H9 (cell line): Measurements from ENCODE around the gene RNF141. TPM values are rescaled to one million over a fixed set of nuclear protein-coding genes. Genes with fewer than 3 reads are reported as not detected.

Experiments used
- DNase-seq: peaks from one replicate; pipeline ENCODE4 v3.0.0-alpha.2; 2017
- H2AFZ ChIP-seq: one replicate; pipeline ENCODE4 v1.6.1; 2013; ENCODE audit warnings: mild to moderate bottlenecking, low read length, control low read depth, moderate library complexity
- H2AK5ac ChIP-seq: 2 replicates; pipeline ENCODE4 v1.6.1; 2013; ENCODE audit warnings: low read length, control low read depth, mixed read lengths; ENCODE audit not compliant: insufficient read length
- H2BK120ac ChIP-seq: one replicate; pipeline ENCODE4 v1.6.1; 2013; ENCODE audit warnings: low read depth, mild to moderate bottlenecking, low read length, control low read depth, inconsistent platforms; ENCODE audit not compliant: poor library complexity, severe bottlenecking
- H2BK12ac ChIP-seq: 2 replicates; pipeline ENCODE4 v1.6.1; 2013; ENCODE audit warnings: low read length, control low read depth, mixed read lengths, low read depth; ENCODE audit not compliant: insufficient read length
- H2BK15ac ChIP-seq: 2 replicates; pipeline ENCODE4 v1.6.1; 2013; ENCODE audit warnings: low read depth, low read length, control low read depth
- H2BK20ac ChIP-seq: one replicate; pipeline ENCODE4 v1.6.1; 2013; ENCODE audit warnings: low read depth, mild to moderate bottlenecking, low read length, control low read depth, inconsistent platforms; ENCODE audit not compliant: poor library complexity, severe bottlenecking
- H2BK5ac ChIP-seq: 2 replicates; pipeline ENCODE4 v1.6.1; 2013; ENCODE audit warnings: low read length, control low read depth, mixed read lengths; ENCODE audit not compliant: insufficient read length
- H3K14ac ChIP-seq: 2 replicates; pipeline ENCODE4 v1.6.1; 2013; ENCODE audit warnings: low read length, control low read depth; ENCODE audit not compliant: insufficient read depth
- H3K18ac ChIP-seq: 2 replicates; pipeline ENCODE4 v1.6.1; 2013; ENCODE audit warnings: low read depth, mild to moderate bottlenecking, mixed read lengths, low read length, control low read depth; ENCODE audit not compliant: insufficient read length
- H3K23ac ChIP-seq: 2 replicates; pipeline ENCODE4 v1.6.1; 2013; ENCODE audit warnings: low read length, control low read depth, mixed read lengths, low read depth; ENCODE audit not compliant: insufficient read length
- H3K23me2 ChIP-seq: 2 replicates; pipeline ENCODE4 v1.6.1; 2013; ENCODE audit warnings: low read depth, mild to moderate bottlenecking, mixed read lengths, low read length, control low read depth; ENCODE audit not compliant: insufficient read length, poor library complexity, severe bottlenecking
- H3K27ac ChIP-seq: 2 replicates; pipeline ENCODE4 v1.5.1; 2013; ENCODE audit warnings: low read length, control low read depth, mixed read lengths, low read depth; ENCODE audit not compliant: insufficient read length
- H3K27me3 ChIP-seq: 2 replicates; pipeline ENCODE4 v1.6.1; 2013; ENCODE audit warnings: low read length, control low read depth, inconsistent platforms; ENCODE audit not compliant: insufficient read depth
- H3K4ac ChIP-seq: 2 replicates; pipeline ENCODE4 v1.6.1; 2013; ENCODE audit warnings: low read depth, mild to moderate bottlenecking, control low read depth, inconsistent platforms, low read length, moderate library complexity
- H3K4me1 ChIP-seq: 2 replicates; pipeline ENCODE4 v1.6.1; 2013; ENCODE audit warnings: low read length, control low read depth, inconsistent platforms; ENCODE audit not compliant: insufficient read depth
- H3K4me2 ChIP-seq: 2 replicates; pipeline ENCODE4 v1.6.1; 2013; ENCODE audit warnings: low read length, control low read depth, mixed read lengths; ENCODE audit not compliant: insufficient read length, insufficient read depth
- H3K56ac ChIP-seq: 2 replicates; pipeline ENCODE4 v1.6.1; 2013; ENCODE audit warnings: low read depth, mild to moderate bottlenecking, mixed read lengths, low read length, control low read depth; ENCODE audit not compliant: insufficient read length
- H3K79me1 ChIP-seq: 2 replicates; pipeline ENCODE4 v1.6.1; 2013; ENCODE audit warnings: low read depth, mild to moderate bottlenecking, moderate library complexity, low read length, control low read depth, inconsistent platforms; ENCODE audit not compliant: insufficient read depth, poor library complexity, severe bottlenecking
- H3K79me2 ChIP-seq: 2 replicates; pipeline ENCODE4 v1.6.1; 2013; ENCODE audit warnings: low read length, control low read depth, inconsistent platforms; ENCODE audit not compliant: insufficient read depth
- H3K9ac ChIP-seq: 2 replicates; pipeline ENCODE4 v1.6.1; 2013; ENCODE audit warnings: low read length, control low read depth, mixed read lengths; ENCODE audit not compliant: insufficient read length; ENCODE audit errors: extremely low read depth
- H3K9me3 ChIP-seq: one replicate; pipeline ENCODE4 v1.6.1; 2013; ENCODE audit warnings: low read depth, low read length, inconsistent platforms; ENCODE audit not compliant: control insufficient read depth
- H3T11ph ChIP-seq: one replicate; pipeline ENCODE4 v1.6.1; 2013; ENCODE audit warnings: mild to moderate bottlenecking, low read length, control low read depth, inconsistent platforms
- H4K20me1 ChIP-seq: one replicate; pipeline ENCODE4 v1.6.1; 2013; ENCODE audit not compliant: control insufficient read depth, insufficient read length, insufficient read depth
- H4K5ac ChIP-seq: 2 replicates; pipeline ENCODE4 v1.6.1; 2013; ENCODE audit warnings: low read depth, mild to moderate bottlenecking, mixed read lengths, low read length, control low read depth; ENCODE audit not compliant: insufficient read length
- H4K8ac ChIP-seq: replicated peaks from 2 replicates; pipeline ENCODE4 v1.6.1; 2013; ENCODE audit warnings: low read length, control low read depth, mixed read lengths, low read depth; ENCODE audit not compliant: insufficient read length
- H4K91ac ChIP-seq: 2 replicates; pipeline ENCODE4 v1.6.1; 2013; ENCODE audit warnings: low read depth, mild to moderate bottlenecking, moderate library complexity, mixed read lengths, low read length, control low read depth; ENCODE audit not compliant: insufficient read length
- H3K27ac Mint-ChIP-seq, 3 experiments: 2 replicates in 2 of 3; 3 replicates in 1 of 3; pipeline ENCODE4 v1.8.0; 2020 to 2021; ENCODE audit warnings: mixed read lengths in 3 of 3, mild to moderate bottlenecking in 1 of 3, moderate library complexity in 1 of 3
- H3K27me3 Mint-ChIP-seq: 2 replicates; pipeline ENCODE4 v1.8.0; 2021; ENCODE audit warnings: low read depth, mild to moderate bottlenecking, moderate library complexity, mixed read lengths
- H3K36me3 Mint-ChIP-seq, 3 experiments: 2 replicates in 2 of 3; 3 replicates in 1 of 3; pipeline ENCODE4 v1.8.0; 2020 to 2021; ENCODE audit warnings: low read depth in 3 of 3, mixed read lengths in 3 of 3; ENCODE audit not compliant: insufficient read depth in 1 of 3
- H3K4me1 Mint-ChIP-seq, 2 experiments: 2 replicates each; pipeline ENCODE4 v1.8.0; 2020; ENCODE audit warnings: mixed read lengths in 2 of 2
- H3K4me3 Mint-ChIP-seq, 2 experiments: 2 replicates in 1 of 2; 3 replicates in 1 of 2; pipeline ENCODE4 v1.8.0; 2020 to 2021; ENCODE audit warnings: mild to moderate bottlenecking in 2 of 2, mixed read lengths in 2 of 2, moderate library complexity in 1 of 2
- H3K9me3 Mint-ChIP-seq, 2 experiments: 2 replicates in 1 of 2; 3 replicates in 1 of 2; pipeline ENCODE4 v1.8.0; 2020; ENCODE audit warnings: mild to moderate bottlenecking in 2 of 2, mixed read lengths in 2 of 2, moderate library complexity in 1 of 2
- whole genome bisulfite sequencing: extraction: QIAGEN DNeasy Blood & Tissue Kit; methylation state at CpG from one replicate; pipeline ENCODE4 v1.1.7; 2013; ENCODE audit warnings: missing lambda C conversion rate, low lambda C conversion rate, mixed read lengths; ENCODE audit not compliant: insufficient read length; ENCODE audit errors: extremely low coverage; 5-methylcytosine and 5-hydroxymethylcytosine counted together
- total RNA-seq: library from RNA; stranded (reverse); gene quantifications from 2 replicates; pipeline ENCODE4 v1.2.1, GENCODE V29; 2021
- TF ChIP-seq, protein P1 (sequence below): fragments of 200-600 bp; sonication (generic); conservative IDR thresholded peaks from 3 replicates; pipeline ENCODE4 v1.8.0; 2021; ENCODE audit warnings: antibody characterized with exemption, mild to moderate bottlenecking

Gene RNF141
- total RNA-seq, 1 experiment from 2014 or later, result 24.7 TPM

DNA sequence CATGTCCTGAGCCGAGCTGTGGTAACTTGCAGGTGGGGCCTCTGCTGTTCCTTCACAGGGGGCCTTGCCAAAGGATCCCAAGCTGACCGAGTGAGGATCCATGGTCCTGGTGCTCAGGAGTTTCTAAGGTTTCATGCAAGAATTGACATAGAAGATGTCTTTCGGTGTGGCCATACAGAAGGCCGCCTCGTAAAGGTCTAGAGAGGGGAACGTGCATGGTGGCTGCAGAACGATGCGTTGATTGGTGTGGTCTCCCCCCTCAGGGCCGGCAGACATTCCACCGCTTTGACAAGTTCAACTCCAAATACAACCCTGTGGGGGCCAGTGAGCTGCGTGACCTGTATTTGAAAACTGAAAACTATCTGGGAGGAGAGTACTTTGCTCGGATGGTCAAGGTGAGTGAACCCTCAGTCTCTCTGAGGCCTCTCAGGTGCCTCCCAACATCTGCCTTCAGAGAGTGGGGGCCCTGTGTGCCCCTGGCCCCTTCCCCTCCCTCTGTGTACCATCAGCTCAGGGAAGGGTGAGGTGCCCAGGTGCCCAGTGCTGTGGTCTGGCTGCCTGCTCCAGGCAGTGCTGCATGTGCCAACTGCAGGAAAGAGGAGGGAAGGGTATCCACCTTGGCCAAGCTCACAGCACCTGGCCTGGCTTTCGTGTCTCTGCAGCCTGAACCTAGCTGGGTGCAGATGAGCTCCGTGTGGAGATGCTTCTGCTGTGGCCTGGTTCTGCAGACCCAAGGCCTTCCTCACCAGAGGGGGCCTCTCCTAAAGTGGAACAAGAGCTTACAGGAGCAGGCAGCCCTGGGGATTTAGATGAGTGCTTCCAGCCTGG lies 46.1 kb downstream of the RNF141 start:
- no peaks in the 10 kb centered on the region for H3K9me3 Mint-ChIP-seq
- Histone ChIP-seq H2AFZ (no peak overlapping the region), H3K56ac (no peak overlapping the region), H3K4ac (no peak overlapping the region), H3K9ac (no peak overlapping the region), H3K4me1 (no peaks in the 10 kb centered on the region), H3K79me2 (no peaks in the 10 kb centered on the region), H2BK15ac (no peak overlapping the region), H4K5ac (no peak overlapping the region), H3K4me2 (no peak overlapping the region), H3K14ac (no peak overlapping the region), H3K27ac (no peak overlapping the region), H3K23ac (no peak overlapping the region), H2BK12ac (no peak overlapping the region), H3K18ac (no peak overlapping the region), H3K27me3 (no peaks in the 10 kb centered on the region), H3K9me3 (no peaks in the 10 kb centered on the region), H4K91ac (no peak overlapping the region), H3K23me2 (no peaks in the 10 kb centered on the region), H3K79me1 (no peaks in the 10 kb centered on the region), H2AK5ac (no peak overlapping the region), H3T11ph (no peak overlapping the region), H4K20me1 (no peaks in the 10 kb centered on the region), H2BK120ac (no peak overlapping the region), H4K8ac (no peak overlapping the region), H2BK5ac (no peak overlapping the region), H2BK20ac (no peak overlapping the region)
- peaks cover 9 to 21% (median 15%) of the 10 kb centered on the region in 3 experiments for H3K36me3 Mint-ChIP-seq
- peak overlapping the region in 2 of 3 experiments; percentile 72 to 83; a peak in 2 of 7 replicates for H3K27ac Mint-ChIP-seq
- WGBS, result no CpG with 5 or more reads among the region's 14 CpGs
- H3K27me3 Mint-ChIP-seq, result no peaks in the 10 kb centered on the region
- no peak overlapping the region for H3K4me3 Mint-ChIP-seq
- TF ChIP-seq, protein P1, sequence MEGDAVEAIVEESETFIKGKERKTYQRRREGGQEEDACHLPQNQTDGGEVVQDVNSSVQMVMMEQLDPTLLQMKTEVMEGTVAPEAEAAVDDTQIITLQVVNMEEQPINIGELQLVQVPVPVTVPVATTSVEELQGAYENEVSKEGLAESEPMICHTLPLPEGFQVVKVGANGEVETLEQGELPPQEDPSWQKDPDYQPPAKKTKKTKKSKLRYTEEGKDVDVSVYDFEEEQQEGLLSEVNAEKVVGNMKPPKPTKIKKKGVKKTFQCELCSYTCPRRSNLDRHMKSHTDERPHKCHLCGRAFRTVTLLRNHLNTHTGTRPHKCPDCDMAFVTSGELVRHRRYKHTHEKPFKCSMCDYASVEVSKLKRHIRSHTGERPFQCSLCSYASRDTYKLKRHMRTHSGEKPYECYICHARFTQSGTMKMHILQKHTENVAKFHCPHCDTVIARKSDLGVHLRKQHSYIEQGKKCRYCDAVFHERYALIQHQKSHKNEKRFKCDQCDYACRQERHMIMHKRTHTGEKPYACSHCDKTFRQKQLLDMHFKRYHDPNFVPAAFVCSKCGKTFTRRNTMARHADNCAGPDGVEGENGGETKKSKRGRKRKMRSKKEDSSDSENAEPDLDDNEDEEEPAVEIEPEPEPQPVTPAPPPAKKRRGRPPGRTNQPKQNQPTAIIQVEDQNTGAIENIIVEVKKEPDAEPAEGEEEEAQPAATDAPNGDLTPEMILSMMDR, result no peak
- no peak for DNase-seq
- peaks cover 18 to 34% of the 10 kb centered on the region in 2 experiments for H3K4me1 Mint-ChIP-seq
